GM12874 (cell line): Measurements from ENCODE around the gene OBP2A.

Experiments used
- TF ChIP-seq, protein P1 (sequence below): IDR thresholded peaks from 2 replicates; pipeline ENCODE4 v1.5.1; 2011; ENCODE audit warnings: low read depth, mild to moderate bottlenecking, control low read depth, low read length, moderate library complexity; ENCODE audit not compliant: insufficient read depth

Gene OBP2A

DNA sequence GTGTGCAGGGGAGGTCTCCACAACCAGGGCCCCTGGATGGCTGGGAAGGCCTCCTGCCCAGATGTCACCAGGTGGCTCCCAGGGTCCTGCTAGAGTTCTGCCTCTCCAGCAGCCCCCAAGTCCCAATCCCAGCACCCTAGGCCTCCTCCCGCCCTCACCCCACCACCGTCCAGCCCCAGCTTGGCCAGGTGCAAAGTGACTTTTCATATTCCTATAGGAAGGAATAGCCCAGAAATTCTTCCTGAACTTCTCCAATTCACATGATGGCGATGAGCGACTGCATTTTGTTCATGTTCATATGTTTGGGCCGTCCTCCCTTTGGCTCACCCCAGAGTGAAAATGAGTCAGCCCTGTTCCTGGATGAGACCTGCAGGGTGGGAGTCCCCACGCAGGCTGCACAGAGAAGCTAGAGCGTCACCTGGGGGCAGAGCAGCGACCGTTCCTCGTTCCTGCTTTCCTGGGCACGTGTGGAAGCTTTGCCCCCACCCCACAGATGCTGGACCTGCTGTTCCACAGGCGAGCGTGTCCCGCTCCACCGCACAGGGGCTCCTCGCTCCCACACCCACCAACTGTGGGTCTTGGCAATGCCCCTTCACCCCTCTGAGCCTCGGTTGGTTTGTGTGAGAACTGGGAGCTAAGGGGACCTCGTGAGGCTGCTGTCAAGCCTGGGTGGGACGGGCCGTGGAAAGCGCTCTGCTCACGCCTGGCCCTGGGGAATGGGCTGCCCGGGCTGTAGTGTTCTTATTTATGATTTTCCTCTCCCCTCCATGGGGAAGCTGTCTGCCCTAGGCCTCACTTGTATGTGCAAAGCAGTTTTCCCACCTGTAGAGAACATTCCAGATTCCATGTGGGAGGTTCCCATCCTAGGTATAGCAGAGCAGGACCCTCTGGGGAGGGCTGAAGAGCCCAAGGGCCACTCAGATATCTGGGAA is 38.6 kb upstream of the OBP2A start:
- TF ChIP-seq, protein P1, sequence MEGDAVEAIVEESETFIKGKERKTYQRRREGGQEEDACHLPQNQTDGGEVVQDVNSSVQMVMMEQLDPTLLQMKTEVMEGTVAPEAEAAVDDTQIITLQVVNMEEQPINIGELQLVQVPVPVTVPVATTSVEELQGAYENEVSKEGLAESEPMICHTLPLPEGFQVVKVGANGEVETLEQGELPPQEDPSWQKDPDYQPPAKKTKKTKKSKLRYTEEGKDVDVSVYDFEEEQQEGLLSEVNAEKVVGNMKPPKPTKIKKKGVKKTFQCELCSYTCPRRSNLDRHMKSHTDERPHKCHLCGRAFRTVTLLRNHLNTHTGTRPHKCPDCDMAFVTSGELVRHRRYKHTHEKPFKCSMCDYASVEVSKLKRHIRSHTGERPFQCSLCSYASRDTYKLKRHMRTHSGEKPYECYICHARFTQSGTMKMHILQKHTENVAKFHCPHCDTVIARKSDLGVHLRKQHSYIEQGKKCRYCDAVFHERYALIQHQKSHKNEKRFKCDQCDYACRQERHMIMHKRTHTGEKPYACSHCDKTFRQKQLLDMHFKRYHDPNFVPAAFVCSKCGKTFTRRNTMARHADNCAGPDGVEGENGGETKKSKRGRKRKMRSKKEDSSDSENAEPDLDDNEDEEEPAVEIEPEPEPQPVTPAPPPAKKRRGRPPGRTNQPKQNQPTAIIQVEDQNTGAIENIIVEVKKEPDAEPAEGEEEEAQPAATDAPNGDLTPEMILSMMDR, result no peak

DNA sequence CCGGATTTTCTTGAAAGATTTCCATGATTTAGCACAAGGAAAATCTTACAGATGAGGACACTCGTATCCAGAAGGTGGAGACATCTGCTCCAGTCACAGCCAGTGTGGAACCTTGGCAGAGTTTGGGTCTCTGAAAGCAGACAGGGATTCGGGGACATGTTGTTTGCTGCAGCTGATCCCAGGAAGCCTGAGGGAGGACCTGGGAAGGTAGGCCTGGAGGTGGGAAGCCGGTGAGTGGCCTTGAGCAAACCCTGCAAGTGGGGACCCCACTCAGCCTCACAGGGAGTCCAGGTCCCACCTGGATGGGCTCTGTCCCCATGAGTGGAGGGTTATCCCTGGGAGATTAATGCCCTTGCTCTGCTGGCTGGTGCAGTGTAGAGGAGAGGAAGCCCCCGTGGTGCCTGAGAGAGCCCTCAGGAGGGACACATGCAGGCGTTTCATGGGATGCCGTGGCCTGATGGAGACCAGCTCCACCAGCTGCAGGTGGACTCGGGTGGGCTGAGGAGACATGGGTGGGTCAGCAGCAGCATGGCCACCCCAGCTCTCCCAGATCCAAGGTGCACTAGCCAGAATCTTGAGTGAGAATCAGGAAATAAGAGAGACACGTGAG is 37.6 kb upstream of the OBP2A start:
- TF ChIP-seq, protein P1, result no peak

DNA sequence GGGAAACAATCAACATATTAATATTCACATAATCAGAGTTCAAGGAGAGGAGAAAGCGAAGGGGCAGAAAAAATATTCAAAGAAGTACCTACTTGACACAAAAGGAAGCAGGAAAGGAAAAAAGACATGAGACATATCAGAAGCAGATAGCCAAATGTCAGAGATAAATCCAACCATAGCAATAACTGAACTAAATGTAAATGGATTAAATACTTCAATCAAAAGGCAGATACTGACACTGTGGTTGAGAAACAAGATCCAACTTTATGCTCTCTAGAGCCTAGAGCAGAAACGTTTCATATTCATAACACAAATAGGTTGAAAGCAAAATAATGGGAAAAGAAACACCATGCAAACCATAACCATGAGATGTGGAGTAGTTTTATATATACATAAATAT is 36.5 kb upstream of the OBP2A start:
- TF ChIP-seq, protein P1, result no peak

DNA sequence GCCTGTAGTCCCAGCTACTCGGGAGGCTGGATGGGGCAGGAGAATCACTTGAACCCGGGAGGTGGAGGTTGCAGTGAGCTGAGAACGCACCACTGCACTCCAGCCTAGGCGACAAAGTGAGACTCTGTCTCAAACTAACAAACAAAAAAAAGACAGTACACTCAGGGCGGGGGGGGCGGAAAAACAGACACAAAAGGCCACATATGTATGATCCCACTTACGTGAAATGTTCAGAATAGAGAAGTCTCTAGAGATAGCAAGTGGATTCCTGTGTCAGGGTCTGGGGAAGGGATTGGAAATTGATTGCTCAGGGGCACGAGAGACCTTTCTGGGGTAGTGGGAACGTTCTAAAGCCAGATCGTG is 33.7 kb upstream of the OBP2A start:
- TF ChIP-seq, protein P1, result no peak

DNA sequence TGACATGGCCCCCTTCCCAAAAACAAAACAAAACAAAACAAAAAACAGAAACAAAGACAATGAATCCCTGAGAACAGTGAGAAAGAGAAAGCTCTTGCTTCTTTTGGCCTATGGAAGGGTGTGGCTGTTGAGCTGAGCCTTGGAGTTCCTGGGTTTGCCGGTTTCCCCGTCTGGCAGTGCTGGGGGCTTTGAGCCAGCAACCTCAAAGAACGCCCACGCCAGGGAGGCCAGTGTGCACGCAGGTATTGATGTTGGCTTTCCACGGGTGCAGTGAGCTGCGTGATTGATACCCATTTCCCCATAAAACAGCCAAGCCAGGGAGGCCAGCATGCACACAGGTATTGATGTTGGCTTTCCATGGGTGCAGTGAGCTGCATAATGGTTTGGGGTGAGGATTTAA is 33.0 kb upstream of the OBP2A start:
- TF ChIP-seq, protein P1, result no peak

DNA sequence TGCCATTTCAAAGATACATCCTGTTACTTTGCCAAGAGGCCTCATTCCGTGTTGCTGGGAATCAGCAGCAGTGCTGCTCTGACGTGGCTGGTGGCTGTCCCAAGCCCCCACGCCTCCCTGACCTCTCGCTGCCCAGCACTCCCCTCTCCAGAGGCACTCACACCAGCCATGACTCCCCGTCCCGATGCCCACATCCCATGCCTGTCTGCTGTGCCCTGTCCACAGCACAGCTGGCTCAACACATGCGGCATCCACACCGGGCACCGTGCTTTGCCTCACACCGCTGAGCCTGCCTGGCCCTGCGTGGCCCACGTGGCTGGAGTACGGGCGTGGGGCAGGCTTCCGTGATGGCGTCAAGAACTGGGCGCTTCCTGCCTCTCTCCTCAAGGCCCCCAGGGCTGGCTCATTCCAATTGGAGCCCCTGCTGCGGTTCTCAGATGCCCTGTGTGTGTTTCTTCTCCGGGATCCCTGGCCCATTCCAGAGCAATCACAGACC is 32.5 kb upstream of the OBP2A start:
- TF ChIP-seq, protein P1, result no peak

DNA sequence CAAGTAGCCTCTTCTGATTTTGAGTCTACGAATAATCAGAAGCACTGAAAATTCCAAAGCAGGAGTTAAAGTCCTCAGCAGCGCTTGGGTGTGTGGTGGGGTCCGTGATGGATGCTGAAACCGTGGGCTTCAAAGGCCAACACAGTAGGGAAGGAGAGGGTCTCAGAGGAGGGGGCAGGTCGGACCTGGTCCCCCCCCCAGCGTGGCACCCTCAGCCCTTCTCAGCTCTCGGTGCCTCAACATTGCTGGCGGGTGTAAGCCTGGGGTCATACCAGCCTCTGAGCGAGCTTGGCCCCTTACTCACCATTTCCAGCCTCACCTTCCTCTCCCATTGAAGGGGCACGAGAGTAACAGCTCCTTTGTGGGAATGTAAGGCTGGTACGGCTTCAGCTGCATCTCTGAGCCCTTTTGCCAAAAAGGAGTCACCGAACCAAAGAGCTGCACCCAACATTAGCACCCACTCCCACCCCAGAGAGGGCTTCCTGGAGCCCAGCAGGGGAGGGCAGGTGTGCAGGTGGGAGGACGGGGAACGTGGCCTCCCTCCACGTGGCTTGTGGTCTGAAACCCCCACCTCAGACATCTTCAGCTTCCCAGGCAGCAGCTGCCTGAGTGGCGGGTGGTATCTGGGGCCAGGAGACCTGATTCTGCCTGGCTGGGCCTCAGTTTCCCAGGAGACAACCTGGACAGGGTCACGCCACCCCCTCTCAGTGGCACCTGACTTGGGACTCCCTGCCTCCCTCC is 31.4 kb upstream of the OBP2A start:
- TF ChIP-seq, protein P1, result no peak
